GM18520 (cell line): ENCODE results near the gene GAGE12C.
"Not testable (repeated sequence)": the region's sequence is repeated elsewhere in the genome, so short reads cannot be mapped to it uniquely, and the experiment has no call there.

ENCODE experiments used
- ATAC-seq: cut with Tn5 transposase; IDR thresholded peaks from one replicate; pipeline ENCODE4 v1.9.1; 2021; ENCODE audit not compliant: unreplicated experiment

GAGE12C gene

GRCh38 chrX:49531877-49532276 lies at the start of gene GAGE12C:
Gene GAGE12C (plus strand): TSS chrX:49532177. CDS start chrX:49533332, 1,155 bp downstream.
- not testable (repeated sequence) for ATAC-seq

GRCh38 chrX:49541433-49541832 lies 9.5 kb downstream of the GAGE12C start, which contains the start of gene GAGE12D:
Gene GAGE12D (plus strand): TSS chrX:49541733. CDS start chrX:49542888, 1,155 bp downstream.
- not testable (repeated sequence) for ATAC-seq

GRCh38 chrX:49550989-49551388 lies 19.0 kb downstream of the GAGE12C start, which contains the start of gene GAGE12E:
Gene GAGE12E (plus strand): TSS chrX:49551289. CDS start chrX:49552444, 1,155 bp downstream.
- not testable (repeated sequence) for ATAC-seq

- not testable (repeated sequence) for ATAC-seq
Observed at GRCh38 chrX:49560542-49560941, 28.6 kb downstream of the GAGE12C start, which contains the start of gene GAGE12F. Gene GAGE12F (plus strand): TSS chrX:49560842. CDS start chrX:49561997, 1,155 bp downstream.

- not testable (repeated sequence) for ATAC-seq
Observed at GRCh38 chrX:49568728-49569127, 36.8 kb downstream of the GAGE12C start.

GRCh38 chrX:49569152-49569551 lies 37.2 kb downstream of the GAGE12C start:
- ATAC-seq, result not testable (repeated sequence)

GRCh38 chrX:49570100-49570499 lies 38.1 kb downstream of the GAGE12C start, which contains the start of gene GAGE12G:
Gene GAGE12G (plus strand): TSS chrX:49570400. CDS start chrX:49571555, 1,155 bp downstream.
- ATAC-seq, result not testable (repeated sequence)

- not testable (repeated sequence) for ATAC-seq
Observed at GRCh38 chrX:49579649-49580048, 47.7 kb downstream of the GAGE12C start, which contains the start of gene GAGE12H. Gene GAGE12H (plus strand): TSS chrX:49579949. CDS start chrX:49581104, 1,155 bp downstream.
